HG03175 (cell line): ENCODE measurements around the gene XPR1.
A peak's percentile ranks its signal among the peaks of the same experiment; 100 is the strongest.

Experiments
- ATAC-seq: cut with Tn5 transposase; IDR thresholded peaks from one replicate; pipeline ENCODE4 v1.9.1; 2021; ENCODE audit warnings: mild to moderate bottlenecking, moderate library complexity; ENCODE audit not compliant: unreplicated experiment

The XPR1 gene

GRCh38 chr1:180909462-180909976, 277.7 kb downstream of the XPR1 start:
- ATAC-seq, result peak; percentile 51

- no peak for ATAC-seq
Observed at GRCh38 chr1:180911640-180912191, 279.9 kb downstream of the XPR1 start.

GRCh38 chr1:180912211-180912800, 280.5 kb downstream of the XPR1 start:
- ATAC-seq, result peak; percentile 5

- ATAC-seq, result peak; percentile 22
Observed at GRCh38 chr1:180912801-180913565, 281.2 kb downstream of the XPR1 start, which contains the start of gene KIAA1614. TSS of gene KIAA1614 (plus strand) at chr1:180912897. CDS start at chr1:180913244, 347 bp downstream.

- no peak for ATAC-seq
Observed at GRCh38 chr1:180915426-180915965, 283.7 kb downstream of the XPR1 start.

GRCh38 chr1:180916012-180916770, 284.4 kb downstream of the XPR1 start:
- ATAC-seq, result no peak

- ATAC-seq, result no peak
Observed at GRCh38 chr1:180916771-180917170, 284.9 kb downstream of the XPR1 start.

GRCh38 chr1:180917306-180918065, 285.7 kb downstream of the XPR1 start:
- ATAC-seq, result no peak

- ATAC-seq, result no peak
Observed at GRCh38 chr1:180918519-180918918, 286.7 kb downstream of the XPR1 start.

- ATAC-seq, result no peak
Observed at GRCh38 chr1:180919183-180919700, 287.4 kb downstream of the XPR1 start.

GRCh38 chr1:180920193-180920592, 288.4 kb downstream of the XPR1 start:
- ATAC-seq, result no peak

- ATAC-seq, result peak; percentile 35
Observed at GRCh38 chr1:180920702-180921101, 288.9 kb downstream of the XPR1 start.

GRCh38 chr1:180921386-180921785, 289.6 kb downstream of the XPR1 start:
- ATAC-seq, result no peak

- ATAC-seq, result no peak
Observed at GRCh38 chr1:180921891-180922630, 290.2 kb downstream of the XPR1 start.

GRCh38 chr1:180922631-180923015, 290.8 kb downstream of the XPR1 start:
- no peak for ATAC-seq

- no peak for ATAC-seq
Observed at GRCh38 chr1:180923021-180923841, 291.4 kb downstream of the XPR1 start.

- no peak for ATAC-seq
Observed at GRCh38 chr1:180923887-180924286, 292.1 kb downstream of the XPR1 start.

GRCh38 chr1:180924939-180925338, 293.1 kb downstream of the XPR1 start:
- ATAC-seq, result no peak
